ENCODE results near the gene RHOH. TPM values are rescaled to one million over a fixed set of nuclear protein-coding genes. Genes with fewer than 3 reads are reported as not detected.

RHOH gene
- total and polyA plus RNA-seq, 9 of the 15 experiments (the other 6 are each of a cell fraction or from before 2014, with no cell fraction given) = 14.3 to 37.7 (median 23.2) TPM

DNA sequence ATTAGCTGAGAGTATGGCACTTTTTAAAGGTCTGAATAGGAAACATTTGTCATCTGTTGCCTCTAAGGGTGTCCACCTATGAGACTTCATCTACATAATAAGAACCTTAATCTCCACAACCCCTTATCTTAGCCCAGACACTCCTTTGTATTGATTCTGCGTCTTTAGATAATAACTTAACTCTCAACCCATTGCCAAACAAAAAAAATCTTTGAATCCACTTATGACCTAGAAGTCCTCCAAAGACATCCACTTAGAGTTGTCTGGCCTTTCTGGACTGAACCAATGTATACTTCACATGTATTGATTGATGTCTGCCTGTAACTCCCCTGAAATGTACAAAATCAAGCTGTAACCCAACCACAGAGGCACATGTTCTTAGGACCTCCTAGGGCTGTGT is 72.3 kb downstream of the RHOH start (continued):
- TF ChIP-seq, protein P1, sequence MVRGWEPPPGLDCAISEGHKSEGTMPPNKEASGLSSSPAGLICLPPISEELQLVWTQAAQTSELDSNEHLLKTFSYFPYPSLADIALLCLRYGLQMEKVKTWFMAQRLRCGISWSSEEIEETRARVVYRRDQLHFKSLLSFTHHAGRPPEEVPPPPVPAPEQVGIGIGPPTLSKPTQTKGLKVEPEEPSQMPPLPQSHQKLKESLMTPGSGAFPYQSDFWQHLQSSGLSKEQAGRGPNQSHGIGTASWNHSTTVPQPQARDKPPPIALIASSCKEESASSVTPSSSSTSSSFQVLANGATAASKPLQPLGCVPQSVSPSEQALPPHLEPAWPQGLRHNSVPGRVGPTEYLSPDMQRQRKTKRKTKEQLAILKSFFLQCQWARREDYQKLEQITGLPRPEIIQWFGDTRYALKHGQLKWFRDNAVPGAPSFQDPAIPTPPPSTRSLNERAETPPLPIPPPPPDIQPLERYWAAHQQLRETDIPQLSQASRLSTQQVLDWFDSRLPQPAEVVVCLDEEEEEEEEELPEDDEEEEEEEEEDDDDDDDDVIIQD (CRISPR knock-in tag; IDR thresholded peaks at IDR 0.05) = no peak
- TF ChIP-seq SLC30A9 (CRISPR knock-in tag; IDR thresholded peaks at IDR 0.05) (no peak), CTBP1 (IDR thresholded peaks at IDR 0.05; ENCODE audit: borderline replicate concordance) (0 out of 2 replicates have a peak, but pooled peaks have one; percentile 29), TBL1XR1 (IDR thresholded peaks at IDR 0.05; ENCODE audit: low read length in 2 of 2) (peak in 1 of 2 experiments; percentile 72; a peak in 1 of 4 replicates), KLF16 (IDR thresholded peaks at IDR 0.05) (peak; percentile 71), ZNF134 (CRISPR knock-in tag; conservative IDR thresholded peaks at IDR 0.05) (no peak), PTBP1 (IDR thresholded peaks at IDR 0.05; ENCODE audit: low read depth, low read length) (no peak), ATF7 (IDR thresholded peaks at IDR 0.05) (no peak; the same call in 1 of the 2 replicates), CBFB (CRISPR knock-in tag; IDR thresholded peaks at IDR 0.05) (no peak), LEF1 (IDR thresholded peaks at IDR 0.05) (0 out of 2 replicates have a peak, but pooled peaks have one; percentile 34), TGIF2 (CRISPR knock-in tag; IDR thresholded peaks at IDR 0.05) (no peak), HDAC2 (IDR thresholded peaks at IDR 0.05) (peak; percentile 71), MTA2 (IDR thresholded peaks at IDR 0.05; ENCODE audit: low read depth) (peak; percentile 85), TCF7 (IDR thresholded peaks at IDR 0.05; ENCODE audit: borderline replicate concordance) (no peak)
- TF ChIP-seq, protein P2, sequence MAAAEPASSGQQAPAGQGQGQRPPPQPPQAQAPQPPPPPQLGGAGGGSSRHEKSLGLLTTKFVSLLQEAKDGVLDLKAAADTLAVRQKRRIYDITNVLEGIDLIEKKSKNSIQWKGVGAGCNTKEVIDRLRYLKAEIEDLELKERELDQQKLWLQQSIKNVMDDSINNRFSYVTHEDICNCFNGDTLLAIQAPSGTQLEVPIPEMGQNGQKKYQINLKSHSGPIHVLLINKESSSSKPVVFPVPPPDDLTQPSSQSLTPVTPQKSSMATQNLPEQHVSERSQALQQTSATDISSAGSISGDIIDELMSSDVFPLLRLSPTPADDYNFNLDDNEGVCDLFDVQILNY (CRISPR knock-in tag; IDR thresholded peaks at IDR 0.05) = no peak
- TF ChIP-seq, protein P3, sequence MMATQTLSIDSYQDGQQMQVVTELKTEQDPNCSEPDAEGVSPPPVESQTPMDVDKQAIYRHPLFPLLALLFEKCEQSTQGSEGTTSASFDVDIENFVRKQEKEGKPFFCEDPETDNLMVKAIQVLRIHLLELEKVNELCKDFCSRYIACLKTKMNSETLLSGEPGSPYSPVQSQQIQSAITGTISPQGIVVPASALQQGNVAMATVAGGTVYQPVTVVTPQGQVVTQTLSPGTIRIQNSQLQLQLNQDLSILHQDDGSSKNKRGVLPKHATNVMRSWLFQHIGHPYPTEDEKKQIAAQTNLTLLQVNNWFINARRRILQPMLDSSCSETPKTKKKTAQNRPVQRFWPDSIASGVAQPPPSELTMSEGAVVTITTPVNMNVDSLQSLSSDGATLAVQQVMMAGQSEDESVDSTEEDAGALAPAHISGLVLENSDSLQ (IDR thresholded peaks at IDR 0.05) = peak; percentile 66
- TF ChIP-seq, protein P4, sequence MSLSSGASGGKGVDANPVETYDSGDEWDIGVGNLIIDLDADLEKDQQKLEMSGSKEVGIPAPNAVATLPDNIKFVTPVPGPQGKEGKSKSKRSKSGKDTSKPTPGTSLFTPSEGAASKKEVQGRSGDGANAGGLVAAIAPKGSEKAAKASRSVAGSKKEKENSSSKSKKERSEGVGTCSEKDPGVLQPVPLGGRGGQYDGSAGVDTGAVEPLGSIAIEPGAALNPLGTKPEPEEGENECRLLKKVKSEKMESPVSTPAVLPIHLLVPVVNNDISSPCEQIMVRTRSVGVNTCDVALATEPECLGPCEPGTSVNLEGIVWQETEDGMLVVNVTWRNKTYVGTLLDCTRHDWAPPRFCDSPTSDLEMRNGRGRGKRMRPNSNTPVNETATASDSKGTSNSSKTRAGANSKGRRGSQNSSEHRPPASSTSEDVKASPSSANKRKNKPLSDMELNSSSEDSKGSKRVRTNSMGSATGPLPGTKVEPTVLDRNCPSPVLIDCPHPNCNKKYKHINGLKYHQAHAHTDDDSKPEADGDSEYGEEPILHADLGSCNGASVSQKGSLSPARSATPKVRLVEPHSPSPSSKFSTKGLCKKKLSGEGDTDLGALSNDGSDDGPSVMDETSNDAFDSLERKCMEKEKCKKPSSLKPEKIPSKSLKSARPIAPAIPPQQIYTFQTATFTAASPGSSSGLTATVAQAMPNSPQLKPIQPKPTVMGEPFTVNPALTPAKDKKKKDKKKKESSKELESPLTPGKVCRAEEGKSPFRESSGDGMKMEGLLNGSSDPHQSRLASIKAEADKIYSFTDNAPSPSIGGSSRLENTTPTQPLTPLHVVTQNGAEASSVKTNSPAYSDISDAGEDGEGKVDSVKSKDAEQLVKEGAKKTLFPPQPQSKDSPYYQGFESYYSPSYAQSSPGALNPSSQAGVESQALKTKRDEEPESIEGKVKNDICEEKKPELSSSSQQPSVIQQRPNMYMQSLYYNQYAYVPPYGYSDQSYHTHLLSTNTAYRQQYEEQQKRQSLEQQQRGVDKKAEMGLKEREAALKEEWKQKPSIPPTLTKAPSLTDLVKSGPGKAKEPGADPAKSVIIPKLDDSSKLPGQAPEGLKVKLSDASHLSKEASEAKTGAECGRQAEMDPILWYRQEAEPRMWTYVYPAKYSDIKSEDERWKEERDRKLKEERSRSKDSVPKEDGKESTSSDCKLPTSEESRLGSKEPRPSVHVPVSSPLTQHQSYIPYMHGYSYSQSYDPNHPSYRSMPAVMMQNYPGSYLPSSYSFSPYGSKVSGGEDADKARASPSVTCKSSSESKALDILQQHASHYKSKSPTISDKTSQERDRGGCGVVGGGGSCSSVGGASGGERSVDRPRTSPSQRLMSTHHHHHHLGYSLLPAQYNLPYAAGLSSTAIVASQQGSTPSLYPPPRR (CRISPR knock-in tag; IDR thresholded peaks at IDR 0.05; ENCODE audit: borderline replicate concordance) = no peak
- TF ChIP-seq, protein P5, sequence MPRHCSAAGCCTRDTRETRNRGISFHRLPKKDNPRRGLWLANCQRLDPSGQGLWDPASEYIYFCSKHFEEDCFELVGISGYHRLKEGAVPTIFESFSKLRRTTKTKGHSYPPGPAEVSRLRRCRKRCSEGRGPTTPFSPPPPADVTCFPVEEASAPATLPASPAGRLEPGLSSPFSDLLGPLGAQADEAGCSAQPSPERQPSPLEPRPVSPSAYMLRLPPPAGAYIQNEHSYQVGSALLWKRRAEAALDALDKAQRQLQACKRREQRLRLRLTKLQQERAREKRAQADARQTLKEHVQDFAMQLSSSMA (CRISPR knock-in tag; IDR thresholded peaks at IDR 0.05) = no peak
- TF ChIP-seq, protein P6, sequence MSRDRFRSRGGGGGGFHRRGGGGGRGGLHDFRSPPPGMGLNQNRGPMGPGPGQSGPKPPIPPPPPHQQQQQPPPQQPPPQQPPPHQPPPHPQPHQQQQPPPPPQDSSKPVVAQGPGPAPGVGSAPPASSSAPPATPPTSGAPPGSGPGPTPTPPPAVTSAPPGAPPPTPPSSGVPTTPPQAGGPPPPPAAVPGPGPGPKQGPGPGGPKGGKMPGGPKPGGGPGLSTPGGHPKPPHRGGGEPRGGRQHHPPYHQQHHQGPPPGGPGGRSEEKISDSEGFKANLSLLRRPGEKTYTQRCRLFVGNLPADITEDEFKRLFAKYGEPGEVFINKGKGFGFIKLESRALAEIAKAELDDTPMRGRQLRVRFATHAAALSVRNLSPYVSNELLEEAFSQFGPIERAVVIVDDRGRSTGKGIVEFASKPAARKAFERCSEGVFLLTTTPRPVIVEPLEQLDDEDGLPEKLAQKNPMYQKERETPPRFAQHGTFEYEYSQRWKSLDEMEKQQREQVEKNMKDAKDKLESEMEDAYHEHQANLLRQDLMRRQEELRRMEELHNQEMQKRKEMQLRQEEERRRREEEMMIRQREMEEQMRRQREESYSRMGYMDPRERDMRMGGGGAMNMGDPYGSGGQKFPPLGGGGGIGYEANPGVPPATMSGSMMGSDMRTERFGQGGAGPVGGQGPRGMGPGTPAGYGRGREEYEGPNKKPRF (IDR thresholded peaks at IDR 0.05; ENCODE audit: low read depth, low read length) = no peak

All from K562 (cell line).